A673 (cell line): ENCODE results near the gene TOE1.

ENCODE experiments used
- EZH2 ChIP-seq: fragments of 200-600 bp; sonication (generic); IDR thresholded peaks from 2 replicates; pipeline ENCODE4 v1.6.1; 2017; ENCODE audit warnings: borderline replicate concordance, low read depth, mild to moderate bottlenecking, mixed read lengths, antibody characterized with exemption, low read length; ENCODE audit not compliant: poor library complexity, severe bottlenecking
- TF ChIP-seq, protein P1 (sequence below): fragments of 300-800, 200-600 bp; sonication (generic); conservative IDR thresholded peaks from 2 replicates; pipeline ENCODE4 v1.5.1; 2017; ENCODE audit warnings: low read depth, mild to moderate bottlenecking, antibody characterized with exemption, low read length, moderate library complexity, mixed read lengths

DNA sequence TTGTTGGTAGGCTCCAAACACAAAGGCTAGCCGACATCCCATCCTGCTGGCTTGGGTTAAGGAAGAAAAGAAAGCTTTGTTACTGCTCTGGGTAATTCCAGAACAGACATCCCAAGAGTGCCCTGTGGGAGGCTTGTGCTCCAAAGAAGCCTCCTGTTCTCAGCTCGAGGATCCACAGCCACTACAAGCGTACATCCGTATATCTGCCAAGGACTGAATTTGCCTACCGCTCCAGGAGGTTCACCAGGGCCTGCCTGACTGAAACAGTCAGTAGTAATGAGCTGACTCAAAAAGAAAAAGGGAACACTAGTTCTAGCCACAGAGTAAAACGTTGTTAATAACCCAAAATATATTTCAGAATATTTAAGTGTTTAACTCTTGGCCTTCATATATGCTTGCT, 25.1 kb downstream of the TOE1 start:
- TF ChIP-seq, protein P1, sequence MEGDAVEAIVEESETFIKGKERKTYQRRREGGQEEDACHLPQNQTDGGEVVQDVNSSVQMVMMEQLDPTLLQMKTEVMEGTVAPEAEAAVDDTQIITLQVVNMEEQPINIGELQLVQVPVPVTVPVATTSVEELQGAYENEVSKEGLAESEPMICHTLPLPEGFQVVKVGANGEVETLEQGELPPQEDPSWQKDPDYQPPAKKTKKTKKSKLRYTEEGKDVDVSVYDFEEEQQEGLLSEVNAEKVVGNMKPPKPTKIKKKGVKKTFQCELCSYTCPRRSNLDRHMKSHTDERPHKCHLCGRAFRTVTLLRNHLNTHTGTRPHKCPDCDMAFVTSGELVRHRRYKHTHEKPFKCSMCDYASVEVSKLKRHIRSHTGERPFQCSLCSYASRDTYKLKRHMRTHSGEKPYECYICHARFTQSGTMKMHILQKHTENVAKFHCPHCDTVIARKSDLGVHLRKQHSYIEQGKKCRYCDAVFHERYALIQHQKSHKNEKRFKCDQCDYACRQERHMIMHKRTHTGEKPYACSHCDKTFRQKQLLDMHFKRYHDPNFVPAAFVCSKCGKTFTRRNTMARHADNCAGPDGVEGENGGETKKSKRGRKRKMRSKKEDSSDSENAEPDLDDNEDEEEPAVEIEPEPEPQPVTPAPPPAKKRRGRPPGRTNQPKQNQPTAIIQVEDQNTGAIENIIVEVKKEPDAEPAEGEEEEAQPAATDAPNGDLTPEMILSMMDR, result no peak
- TF ChIP-seq EZH2, result no peak
